ENCODE measurements around the gene EYS. TPM values are rescaled to one million over a fixed set of nuclear protein-coding genes. Genes with fewer than 3 reads are reported as not detected.

EYS gene
- total and polyA plus RNA-seq, 2 of the 13 experiments (the other 11 are each of a cell fraction or from before 2014, with no cell fraction given), result 0.04 to 0.07 TPM

- H3K4me2 ChIP-seq (ENCODE audit: low read depth, low read length), result no peak overlapping the region
- peaks cover 24% of the 10 kb centered on the region for H3K4me1 ChIP-seq (ENCODE audit: insufficient read depth, low read length)
- H3K9me3 ChIP-seq (ENCODE audit: low read length), result no peaks in the 10 kb centered on the region
- FAIRE-seq, result no peak
- no peak overlapping the region for H3K9ac ChIP-seq (ENCODE audit: insufficient read depth, low read depth, low read length)
- H3K27me3 ChIP-seq (ENCODE audit: control insufficient read depth in 1 of 2, insufficient read depth in 2 of 2, low read length in 2 of 2), result no peaks in the 10 kb centered on the region
- in situ Hi-C loops (cut with HindIII; ENCODE audit: extremely low pct_ligation_motif_present, low pct_unique_long_range_greater_than_20kb), result no loop called here
- CTCF ChIA-PET (ENCODE audit: low intra/inter-chr PET ratio, low total read pairs), result no interaction called here
- 49% methylated on average over 3 of the region's 3 CpGs for WGBS (ENCODE audit: low lambda C conversion rate)
- no peak overlapping the region for H3K4me3 ChIP-seq (replicated peaks in 1 of 3; ENCODE audit: insufficient read depth in 1 of 3, low read depth in 2 of 3, low read length in 3 of 3)
- no peak overlapping the region for H3K27ac ChIP-seq (ENCODE audit: extremely low read length, insufficient read depth, low read length)
- ATAC-seq, result peak; percentile 28; the same call in 2 of the 3 replicates
- peak; percentile 30 for DNase-seq (ENCODE audit: low spot score)
- POLR2A ChIA-PET, result no interaction called here
- H3K36me3 ChIP-seq (replicated peaks in 1 of 2; ENCODE audit: control insufficient read depth in 1 of 2, insufficient read depth in 2 of 2, low read length in 2 of 2), result peaks cover 0 to 1% of the 10 kb centered on the region in 2 experiments; a peak in 1 of 5 replicates
- intact Hi-C loops (cut with micrococcal nuclease; ENCODE audit: unreplicated experiment), result no loop called here
- H3K79me2 ChIP-seq (ENCODE audit: insufficient read depth, low read length), result no peaks in the 10 kb centered on the region
- H4K20me1 ChIP-seq (ENCODE audit: insufficient read depth, low read length), result no peaks in the 10 kb centered on the region
- H2AFZ ChIP-seq (ENCODE audit: low read length), result no peak overlapping the region
- no TSS peak for BruUV-seq (replicated peaks)
- TF ChIP-seq DBP (CRISPR knock-in tag; IDR thresholded peaks at IDR 0.05; ENCODE audit: not compliant biosample characterization) (no peak), PPARG (CRISPR knock-in tag; conservative IDR thresholded peaks at IDR 0.05) (no peak), CCDC6 (CRISPR knock-in tag; IDR thresholded peaks at IDR 0.05) (no peak), ZSCAN22 (CRISPR knock-in tag; IDR thresholded peaks at IDR 0.05) (no peak), ZNF777 (CRISPR knock-in tag; IDR thresholded peaks at IDR 0.05) (no peak), FOSL2 (CRISPR knock-in tag; IDR thresholded peaks at IDR 0.05) (peak; percentile 49; the same call in 1 of the 2 replicates), HOMEZ (CRISPR knock-in tag; IDR thresholded peaks at IDR 0.05; ENCODE audit: low read depth) (peak; percentile 49; the same call in 1 of the 2 replicates), HHEX (CRISPR knock-in tag; IDR thresholded peaks at IDR 0.05) (no peak), RFX5 (IDR thresholded peaks at IDR 0.05; ENCODE audit: low read depth, low read length) (no peak), ARNT (IDR thresholded peaks at IDR 0.05) (no peak), TFDP1 (CRISPR knock-in tag; IDR thresholded peaks at IDR 0.05; ENCODE audit: borderline replicate concordance) (no peak), ZNF235 (CRISPR knock-in tag; IDR thresholded peaks at IDR 0.05; ENCODE audit: borderline replicate concordance) (no peak), ZBTB3 (CRISPR knock-in tag; IDR thresholded peaks at IDR 0.05; ENCODE audit: borderline replicate concordance, low read depth) (no peak), SOX5 (CRISPR knock-in tag; IDR thresholded peaks at IDR 0.05; ENCODE audit: borderline replicate concordance) (peak; percentile 57; the same call in 1 of the 2 replicates), ASH2L (IDR thresholded peaks at IDR 0.05; ENCODE audit: insufficient read length, low read depth, low read length) (no peak), SRSF4 (IDR thresholded peaks at IDR 0.05; ENCODE audit: low read depth, low read length, poor library complexity, severe bottlenecking) (no peak), ZNF225 (CRISPR knock-in tag; IDR thresholded peaks at IDR 0.05) (no peak), ZNF780A (CRISPR knock-in tag; IDR thresholded peaks at IDR 0.05) (no peak), ZXDC (CRISPR knock-in tag; IDR thresholded peaks at IDR 0.05) (no peak), SRSF1 (optimal IDR thresholded peaks at IDR 0.05; ENCODE audit: low read depth, low read length) (no peak), ZNF12 (CRISPR knock-in tag; IDR thresholded peaks at IDR 0.05) (no peak), GABPB1 (CRISPR knock-in tag; IDR thresholded peaks at IDR 0.05) (no peak)
These were observed 1972.1 kb downstream of the EYS start for GRCh38 chr6:63734923-63735322.

Data from HepG2 (cell line).